ENCODE measurements around the gene TMC4.
"Not testable (repeated sequence)": the region's sequence is repeated elsewhere in the genome, so short reads cannot be mapped to it uniquely, and the experiment has no call there.

Gene TMC4

DNA sequence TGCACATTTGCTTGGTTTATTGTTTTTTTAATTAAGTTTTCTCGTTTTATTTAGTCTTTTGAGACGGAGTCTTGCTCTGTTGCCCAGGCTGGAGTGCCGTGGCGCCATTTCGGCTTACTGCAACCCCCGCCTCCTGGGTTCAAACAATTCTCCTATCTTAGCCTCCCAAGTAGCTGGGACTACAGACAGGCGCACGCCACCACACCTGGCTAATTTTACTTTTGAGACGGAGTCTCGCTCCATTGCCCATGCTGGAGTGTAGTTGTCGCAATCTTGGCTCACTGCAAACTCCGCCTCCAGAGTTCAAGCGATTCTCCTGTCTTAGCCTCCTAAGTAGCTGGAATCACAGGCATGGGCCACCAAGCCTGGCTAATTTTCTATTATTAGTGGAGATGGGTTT, 29.0 kb upstream of the TMC4 start:
- no peak for DNase-seq

DNA sequence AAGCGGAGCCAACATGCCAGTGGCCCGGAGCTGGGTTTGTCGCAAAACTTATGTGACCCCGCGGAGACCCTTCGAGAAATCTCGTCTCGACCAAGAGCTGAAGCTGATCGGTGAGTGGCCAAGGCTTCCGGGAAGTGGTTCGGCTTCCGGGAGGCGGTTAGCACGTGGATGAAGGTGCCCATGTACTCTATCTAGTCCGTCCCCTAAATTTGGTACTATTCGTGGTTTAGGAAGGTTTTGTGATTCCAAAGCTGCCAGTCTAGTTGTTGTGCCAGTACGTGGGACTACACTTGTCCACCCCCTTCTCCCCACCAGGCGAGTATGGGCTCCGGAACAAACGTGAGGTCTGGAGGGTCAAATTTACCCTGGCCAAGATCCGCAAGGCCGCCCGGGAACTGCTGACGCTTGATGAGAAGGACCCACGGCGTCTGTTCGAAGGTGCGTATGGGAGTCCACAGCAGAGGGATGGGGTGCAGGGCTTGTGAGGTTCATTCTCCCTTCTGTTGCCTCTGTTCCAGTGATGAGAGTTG, 28.3 kb upstream of the TMC4 start:
- DNase-seq = no peak

DNA sequence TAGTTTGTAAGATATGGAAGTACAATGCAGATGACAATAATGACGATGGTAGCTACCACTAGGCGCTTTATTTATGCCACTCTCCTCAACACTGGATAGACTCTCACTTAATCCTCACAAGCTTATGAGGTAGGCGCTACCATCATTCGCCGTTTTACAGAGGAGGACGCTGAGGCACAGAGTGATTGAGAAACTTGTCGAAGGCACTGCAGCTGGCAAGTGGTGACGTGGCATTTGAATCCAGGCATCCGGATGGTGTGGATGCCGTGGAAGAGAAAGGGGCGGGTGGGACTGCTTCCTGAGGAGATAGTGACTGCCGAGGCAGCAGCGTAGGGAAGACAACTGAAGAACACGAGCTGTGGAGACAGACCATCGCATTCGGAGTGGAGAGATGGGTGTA, 26.4 kb upstream of the TMC4 start:
- DNase-seq = no peak

DNA sequence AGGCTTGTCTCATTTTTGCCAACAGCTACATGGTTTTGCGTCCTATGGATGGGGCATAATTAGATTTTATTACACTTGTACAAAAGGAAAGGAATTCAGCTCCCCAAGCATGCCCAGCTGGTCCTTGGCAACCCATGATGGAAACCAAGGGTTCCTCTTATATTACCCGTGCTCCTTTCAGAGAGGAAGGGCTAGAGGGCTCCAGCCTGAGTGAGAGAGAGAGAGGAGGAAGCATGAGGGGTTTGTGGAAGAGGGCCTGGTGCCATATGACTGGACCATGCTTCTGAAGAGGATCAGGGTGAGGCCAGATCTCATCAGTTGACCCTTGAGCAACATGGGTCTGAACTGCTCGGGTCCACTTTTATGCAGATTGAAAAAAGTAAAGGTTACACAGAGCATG, 24.2 kb upstream of the TMC4 start:
- DNase-seq = no peak

DNA sequence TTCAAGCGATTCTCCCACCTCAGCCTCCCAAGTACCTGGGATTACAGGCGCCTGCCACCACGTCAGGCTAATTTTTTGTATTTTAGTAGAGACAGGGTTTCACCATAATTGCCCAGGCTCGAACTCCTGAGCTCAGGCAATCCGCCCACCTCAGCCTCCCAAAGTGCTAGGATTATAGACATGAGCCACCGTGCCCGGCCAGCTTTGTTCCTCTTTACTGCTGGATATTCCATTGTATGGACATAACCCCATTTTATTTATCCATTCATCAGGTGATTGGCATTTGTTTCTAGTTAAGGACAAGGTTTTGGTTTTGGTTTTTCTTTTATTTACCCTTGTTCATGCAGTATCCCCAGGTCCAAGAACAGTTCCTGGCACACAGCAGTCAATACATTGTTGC, 23.6 kb upstream of the TMC4 start:
- DNase-seq = no peak

DNA sequence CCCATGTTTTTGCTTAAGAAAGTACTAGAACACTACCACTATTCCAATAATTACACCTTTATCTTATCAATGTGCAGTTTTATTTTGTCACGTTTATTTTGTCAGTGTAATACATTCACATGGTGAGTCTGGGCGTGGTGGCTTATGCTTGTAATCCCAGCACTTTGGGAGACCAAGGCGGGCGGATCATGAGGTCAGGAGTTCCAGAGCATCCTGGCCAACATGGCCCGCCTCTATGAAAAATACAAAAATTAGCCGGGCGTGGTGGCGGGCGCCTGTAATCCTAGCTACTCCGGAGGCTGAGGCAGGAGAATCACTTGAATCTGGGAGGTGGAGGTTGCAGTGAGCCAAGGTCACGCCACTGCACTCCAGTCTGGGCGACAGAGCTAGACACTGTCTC, 21.5 kb upstream of the TMC4 start:
- not testable (repeated sequence) for DNase-seq

DNA sequence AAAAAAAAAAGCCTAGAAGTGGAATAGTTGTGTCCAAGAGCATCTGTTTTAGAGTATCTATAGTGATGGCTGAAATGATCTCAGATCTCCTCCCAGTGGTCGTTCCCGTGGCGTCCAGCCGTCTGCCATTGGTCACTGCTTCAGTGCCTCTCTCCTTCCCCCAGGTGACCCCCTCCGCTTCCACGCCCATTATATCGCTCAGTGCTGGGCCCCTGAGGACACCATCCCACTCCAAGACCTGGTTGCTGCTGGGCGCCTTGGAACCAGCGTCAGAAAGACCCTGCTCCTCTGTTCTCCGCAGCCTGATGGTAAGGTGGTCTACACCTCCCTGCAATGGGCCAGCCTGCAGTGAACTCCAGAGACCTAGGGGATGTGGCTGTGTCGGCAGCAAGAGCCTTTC, 20.1 kb upstream of the TMC4 start:
- no peak for DNase-seq

DNA sequence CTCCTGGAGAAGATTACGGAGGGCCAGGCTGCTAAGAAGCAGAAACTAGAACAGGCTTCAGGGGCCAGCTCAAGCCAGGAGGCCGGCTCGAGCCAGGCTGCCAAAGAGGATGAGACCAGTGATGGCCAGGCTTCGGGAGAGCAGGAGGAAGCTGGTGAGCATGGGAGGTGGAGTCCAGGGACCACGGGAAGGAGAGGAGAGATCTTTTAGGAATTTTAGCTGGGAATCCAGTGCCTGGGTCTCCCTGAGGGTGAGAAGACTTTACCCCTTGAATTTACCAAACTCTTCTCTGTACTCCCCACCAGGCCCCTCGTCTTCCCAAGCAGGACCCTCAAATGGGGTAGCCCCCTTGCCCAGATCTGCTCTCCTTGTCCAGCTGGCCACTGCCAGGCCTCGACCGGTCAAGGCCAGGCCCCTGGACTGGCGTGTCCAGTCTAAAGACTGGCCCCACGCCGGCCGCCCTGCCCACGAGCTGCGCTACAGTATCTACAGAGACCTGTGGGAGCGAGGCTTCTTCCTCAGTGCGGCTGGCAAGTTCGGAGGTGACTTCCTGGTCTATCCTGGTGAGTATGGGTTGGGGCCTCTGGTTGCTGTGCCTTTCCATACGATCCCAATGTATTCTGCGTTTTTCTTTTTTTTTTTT, 19.0 kb upstream of the TMC4 start:
- DNase-seq = no peak

DNA sequence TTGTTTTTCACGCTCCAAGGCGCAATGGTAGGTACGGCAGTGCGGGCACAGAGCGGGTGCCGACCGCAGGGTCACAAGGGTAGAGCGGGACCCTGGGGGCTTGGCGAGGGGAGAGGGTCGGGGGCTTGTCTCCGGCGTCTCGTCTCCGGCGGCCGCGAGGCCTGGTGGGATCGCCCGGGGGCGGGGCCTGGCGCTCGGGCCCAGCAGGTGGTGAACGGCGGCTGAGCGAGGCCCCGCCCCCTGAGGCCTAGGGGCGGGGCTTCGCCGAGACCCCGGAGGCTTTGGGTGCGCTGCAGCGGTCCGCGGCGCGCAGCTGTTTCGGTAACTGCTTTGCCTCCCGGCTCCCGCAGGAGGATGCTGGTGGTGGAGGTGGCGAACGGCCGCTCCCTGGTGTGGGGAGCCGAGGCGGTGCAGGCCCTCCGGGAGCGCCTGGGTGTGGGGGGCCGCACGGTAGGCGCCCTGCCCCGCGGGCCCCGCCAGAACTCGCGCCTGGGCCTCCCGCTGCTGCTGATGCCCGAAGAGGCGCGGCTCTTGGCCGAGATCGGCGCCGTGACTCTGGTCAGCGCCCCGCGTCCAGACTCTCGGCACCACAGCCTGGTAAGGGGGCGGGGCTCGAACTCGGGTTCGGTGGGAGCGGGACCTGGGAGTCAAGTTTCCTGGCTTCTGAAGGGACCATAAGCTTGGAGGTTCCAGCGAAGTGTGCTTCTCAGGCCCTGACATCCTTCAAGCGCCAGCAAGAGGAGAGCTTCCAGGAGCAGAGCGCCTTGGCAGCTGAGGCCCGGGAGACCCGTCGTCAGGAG, 18.3 kb upstream of the TMC4 start, which contains the start of gene TSEN34:
TSS of gene TSEN34 (plus strand) at position 298 of the 800 bp plus-strand sequence. CDS start at position 355, 57 bp downstream.
- DNase-seq = no peak

DNA sequence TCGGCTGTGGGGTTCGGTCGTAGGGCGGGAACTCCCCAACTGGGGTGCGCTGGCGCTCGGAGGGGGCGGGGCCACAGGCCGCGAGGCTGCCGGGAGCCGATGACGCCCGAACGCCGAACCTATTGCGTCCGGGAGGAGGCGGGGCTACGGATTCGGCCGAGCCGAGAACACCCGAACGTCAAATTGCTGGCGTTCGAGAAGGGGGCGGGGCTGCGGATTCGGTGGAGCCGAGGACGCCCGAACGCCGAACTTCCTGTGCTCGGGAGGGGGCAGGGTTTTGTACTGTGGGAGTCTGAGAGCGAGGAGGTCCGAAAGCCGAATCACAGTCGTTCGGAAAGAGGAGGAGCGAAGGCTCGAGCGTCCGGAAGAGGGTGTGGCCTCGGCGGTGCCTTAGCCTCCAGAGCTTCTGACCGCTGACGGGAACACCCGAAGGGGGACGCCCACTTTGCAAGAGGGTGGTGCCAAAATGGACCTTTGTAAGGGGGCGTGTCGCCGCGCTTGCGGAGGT, 17.6 kb upstream of the TMC4 start:
- peak; percentile 100 for DNase-seq

DNA sequence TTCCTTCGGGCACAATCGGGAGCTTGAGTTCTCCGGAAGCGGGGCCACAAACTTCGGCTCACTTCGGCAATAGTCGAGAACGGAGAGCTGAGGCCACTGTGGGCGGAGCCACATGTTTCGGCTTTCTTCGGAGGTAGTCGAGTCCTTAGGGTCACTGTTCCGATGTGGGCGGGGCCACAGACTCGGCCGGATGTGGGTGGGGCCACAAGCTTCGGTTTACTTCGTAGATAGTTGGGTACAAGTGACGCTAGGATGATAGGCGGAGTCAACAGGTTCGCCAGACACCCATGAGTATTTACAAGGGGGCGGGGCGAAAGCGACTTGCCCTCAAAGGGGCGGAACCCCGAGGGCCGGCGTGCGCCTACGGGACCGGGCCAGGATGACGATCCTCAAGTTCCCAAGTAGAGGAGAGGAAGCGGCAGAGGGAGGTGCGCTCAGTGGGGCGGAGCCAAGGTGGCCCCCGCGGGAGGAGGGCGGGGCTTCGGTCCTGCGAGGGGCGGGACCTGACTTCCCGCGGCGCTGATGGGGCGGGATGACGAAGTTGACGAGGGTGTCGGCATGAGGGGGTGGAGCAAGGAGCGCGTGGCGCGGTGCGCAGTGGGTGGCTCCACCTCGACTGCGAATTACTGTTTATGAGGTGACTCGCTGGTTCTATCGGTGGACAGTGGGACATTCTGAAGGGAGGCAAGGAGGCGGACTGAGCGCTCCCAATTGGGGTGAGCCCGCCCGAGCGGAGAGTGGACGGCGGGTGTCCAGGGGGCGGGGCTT, 17.0 kb upstream of the TMC4 start:
- DNase-seq = peak; percentile 100

DNA sequence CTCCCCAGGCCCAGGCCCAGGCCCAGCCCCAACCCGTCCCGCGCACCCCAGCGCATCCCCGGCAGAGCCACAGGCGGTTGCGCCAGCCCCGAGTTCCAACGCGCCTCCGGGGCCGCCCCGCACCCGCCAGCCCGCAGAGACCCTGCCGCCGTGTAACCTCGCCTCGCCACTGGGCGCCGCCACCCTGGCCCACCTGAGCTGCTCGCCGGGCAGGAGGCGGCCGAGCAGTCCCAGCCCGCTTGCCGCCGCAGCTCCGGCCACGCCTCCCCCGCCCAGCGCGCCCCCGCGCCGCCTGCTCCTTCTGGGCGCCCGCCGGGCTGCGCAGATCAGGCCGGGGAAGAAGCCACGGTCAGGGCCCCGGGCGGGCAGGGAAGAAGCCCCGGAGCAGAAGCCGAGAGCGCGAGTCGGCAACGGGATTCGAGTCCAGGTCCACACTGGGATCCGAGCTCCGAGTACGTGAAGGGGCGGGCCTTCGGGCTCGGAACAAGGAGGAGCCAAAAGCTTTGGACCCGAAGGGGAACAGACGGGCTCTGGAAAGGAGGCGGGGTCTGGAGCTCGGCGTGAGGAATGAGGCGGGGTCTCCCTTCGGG, 16.3 kb upstream of the TMC4 start, which contains the start of gene MBOAT7:
TSS of gene MBOAT7 (minus strand) at position 436 of the 590 bp plus-strand sequence. CDS start 1,072 bp downstream, outside the sequence.
- no peak for DNase-seq

DNA sequence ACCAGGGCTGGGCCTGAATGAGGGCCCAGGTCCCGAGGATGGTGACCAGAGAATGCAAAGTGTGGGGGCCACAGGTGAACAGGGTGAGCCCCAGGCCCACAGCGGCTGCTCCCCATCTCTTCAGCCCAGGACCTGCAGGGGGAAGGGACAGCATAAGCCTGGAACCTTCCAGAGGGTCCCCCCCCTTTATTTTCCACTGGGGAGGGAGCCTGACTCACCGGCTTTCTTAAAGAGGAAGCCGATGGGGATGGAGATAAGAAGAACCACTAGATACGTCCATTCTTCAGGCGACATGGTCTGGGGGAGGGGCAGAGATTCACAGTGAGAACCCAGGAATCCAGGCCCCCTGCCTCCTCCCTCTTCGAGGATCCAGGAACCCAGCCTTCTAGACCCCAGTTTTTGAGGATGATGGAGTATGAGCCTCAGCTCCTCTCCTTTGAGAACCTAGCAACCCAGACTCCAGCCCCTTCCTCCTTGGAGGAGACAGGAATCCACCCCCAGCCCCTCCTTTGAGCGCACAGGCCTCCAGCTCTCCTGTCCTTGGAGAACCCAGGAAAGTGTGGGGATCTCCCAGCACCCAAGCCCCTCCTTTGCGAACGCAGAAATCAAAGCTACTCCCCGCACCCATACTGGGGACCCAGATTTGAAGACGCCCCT, 15.4 kb upstream of the TMC4 start:
- no peak for DNase-seq

DNA sequence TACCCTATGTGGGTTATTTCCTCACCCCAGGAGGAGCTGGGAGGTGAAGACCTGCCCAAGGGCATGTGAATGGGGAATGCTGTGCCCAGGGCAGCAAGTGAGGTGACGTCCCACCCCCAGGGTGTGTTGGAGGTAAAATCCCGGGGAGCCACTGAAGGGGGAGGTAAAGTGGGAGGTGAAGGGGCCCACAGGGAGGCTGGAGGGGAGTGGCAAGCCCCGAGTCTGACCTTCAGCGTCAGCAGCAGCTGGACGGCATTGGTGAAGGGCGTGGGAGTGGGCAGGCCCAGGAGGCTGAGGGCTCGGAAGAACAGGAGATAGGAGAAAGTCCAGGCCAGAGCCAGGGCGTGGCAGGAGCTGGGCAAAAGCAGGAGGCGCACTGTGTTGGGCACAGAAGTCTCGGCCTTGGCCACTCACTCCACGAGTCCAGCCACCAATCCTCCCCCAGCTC, 14.0 kb upstream of the TMC4 start:
- DNase-seq = no peak

DNA sequence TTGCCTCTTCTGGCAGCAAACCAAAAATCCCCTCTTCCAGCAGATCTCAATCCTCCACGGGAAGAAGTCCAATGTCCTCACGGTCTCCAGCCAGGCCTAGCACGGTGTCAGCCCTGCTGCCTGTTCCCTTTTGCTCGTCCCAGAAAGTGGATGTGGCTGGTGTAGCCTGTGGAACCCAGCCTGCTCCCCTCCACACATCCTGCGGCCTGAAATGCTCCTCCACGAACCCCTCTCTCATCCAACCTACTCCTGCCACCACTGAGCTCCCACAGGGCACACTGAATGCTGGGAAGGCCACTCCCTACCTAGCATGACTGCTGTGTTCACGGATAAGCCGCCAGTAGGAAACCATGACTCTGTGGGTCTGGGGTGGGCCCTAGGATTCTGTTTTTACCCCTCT, 13.4 kb upstream of the TMC4 start:
- no peak for DNase-seq

DNA sequence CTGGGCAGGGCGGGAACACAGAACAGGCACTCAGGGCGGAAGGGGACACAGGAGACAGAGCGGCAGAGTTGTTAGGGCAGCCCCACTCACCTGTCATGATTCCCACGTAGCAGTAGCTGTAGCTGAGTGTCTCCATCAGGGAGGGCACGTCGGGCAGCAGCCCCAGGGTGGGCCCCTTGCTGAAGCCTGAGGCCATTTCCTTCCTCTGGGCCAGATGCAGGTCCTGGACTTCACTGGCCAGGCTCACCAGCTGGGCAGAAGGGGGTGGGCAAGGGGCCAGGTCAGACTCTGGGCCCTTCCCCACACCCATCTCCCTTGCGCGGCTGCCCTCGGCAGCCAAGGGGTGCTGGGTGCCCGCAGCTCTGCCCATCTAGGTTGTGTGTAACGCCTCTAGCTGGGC, 10.5 kb upstream of the TMC4 start:
- DNase-seq = no peak

DNA sequence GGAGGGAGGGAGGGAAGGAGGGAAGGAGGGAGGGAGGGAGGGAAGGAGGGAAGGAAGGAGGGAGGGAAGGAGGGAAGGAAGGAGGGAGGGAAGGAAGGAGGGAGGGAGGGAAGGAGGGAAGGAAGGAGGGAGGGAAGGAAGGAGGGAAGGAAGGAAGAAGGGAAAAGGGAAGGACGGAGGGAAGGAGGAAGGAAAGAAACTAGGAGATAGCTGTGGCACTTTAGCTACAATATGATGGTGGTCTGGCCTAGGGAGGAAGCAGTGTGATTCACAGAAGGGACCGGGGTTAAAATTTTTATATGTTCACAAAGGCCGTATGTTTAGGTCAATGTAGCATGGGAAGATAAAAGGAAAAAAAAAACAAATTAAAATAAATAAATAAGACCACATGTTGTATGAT, 8.9 kb upstream of the TMC4 start:
- not testable (repeated sequence) for DNase-seq

DNA sequence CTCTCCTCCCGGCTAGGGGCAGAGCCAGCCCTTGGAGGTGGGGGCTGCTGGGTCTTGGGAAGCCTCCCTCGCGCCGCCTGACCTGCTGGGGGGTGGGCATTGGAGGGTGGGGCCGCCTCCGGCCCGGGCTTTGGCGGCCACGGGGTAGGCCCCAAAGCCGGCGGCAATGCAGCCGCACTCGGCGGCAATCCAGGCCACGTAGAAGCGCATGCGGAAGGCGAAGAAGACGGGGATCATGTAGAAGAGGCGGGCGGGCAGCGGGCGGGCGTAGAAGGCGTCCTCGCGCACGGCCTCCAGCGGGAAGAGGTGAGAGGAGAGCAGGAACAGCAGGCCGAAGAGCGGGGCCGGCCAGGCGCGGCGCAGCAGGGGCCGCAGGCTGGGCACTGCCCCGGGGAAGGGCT, 7.7 kb upstream of the TMC4 start:
- no peak for DNase-seq

DNA sequence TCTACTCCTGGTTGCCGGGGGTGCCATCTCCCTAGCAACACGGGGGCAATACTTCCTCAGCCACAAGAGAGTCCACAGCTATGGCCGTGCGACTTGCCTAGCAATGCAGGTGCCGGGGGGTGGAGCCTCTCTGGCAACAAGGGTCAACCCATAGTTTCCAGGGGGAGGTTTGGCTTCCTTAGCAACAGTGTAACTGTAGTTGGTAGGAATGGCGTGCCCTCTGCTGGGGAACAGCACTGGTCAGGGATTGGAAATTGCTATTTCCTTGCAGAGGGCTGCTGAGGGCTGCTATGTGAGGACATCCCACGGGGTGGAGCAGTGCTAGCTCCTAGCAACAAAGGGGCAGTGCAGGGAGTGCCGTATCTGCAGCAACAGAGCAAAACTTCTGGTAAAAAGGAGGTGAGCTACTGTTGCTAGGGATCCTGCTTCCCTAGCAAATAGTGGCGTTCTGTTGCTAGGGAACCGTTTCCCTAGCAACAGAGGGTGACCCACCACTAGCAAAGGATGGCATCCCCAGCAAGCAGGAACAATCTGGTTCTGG, 7.0 kb upstream of the TMC4 start:
- DNase-seq = no peak

DNA sequence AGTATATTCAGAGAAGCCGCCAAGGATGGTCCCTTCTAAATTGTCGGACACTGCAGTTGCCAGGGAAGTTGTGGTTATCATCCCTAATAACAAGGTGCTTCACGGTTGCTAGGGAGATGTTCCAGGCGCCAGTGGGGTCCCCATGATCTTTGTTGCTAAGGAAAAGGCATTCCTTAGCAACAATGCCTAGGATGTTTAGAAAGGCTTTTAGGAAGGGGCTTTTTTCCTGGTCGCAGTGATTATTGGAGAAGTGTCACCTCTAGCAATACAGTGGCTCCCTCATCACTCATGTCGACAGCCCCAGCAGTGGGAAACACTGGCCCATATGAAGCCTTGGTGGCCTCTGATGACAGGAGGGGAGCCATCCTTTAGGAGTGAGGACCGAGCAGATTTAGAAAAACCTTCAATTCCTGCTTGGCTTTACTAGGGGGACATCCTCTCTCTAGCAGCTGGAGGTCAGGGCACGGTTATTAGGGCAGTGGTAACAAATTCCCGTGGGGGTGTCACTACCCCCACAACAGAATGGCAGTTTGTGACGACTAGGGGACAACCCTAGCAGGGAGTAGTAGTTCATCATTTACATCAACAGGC, 6.4 kb upstream of the TMC4 start:
- DNase-seq = no peak

DNA sequence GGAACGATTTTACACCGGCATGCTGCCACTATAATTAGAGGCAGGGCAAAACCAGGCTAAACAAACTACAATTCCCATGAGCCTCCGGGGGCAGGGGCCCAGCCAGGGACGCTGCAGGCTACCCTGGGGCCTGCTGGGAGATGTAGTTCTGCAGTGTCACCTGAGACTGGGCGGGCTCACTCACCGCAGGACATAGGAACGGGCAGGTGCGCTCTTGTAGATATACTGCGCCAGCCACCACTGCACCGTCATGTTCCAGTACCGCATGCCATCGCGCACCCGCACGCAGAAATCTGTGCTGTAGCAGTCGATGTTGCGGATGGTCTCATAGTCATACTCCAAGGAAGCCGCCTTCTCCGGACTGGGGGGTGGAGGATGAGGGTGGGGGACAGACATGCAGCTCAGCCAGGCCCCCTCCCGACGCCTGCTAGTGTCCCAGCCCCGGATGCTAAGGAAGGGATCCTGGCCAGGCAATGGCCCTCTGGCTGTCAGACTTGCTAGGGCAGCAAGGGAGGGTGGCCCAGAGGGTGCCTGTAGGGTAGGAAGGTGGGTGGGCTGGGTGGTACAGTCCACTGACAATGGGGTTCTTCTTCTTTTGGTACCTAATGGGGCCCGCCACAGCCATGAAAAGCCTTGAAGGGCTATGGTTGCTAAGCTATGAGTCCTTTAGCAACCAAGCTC, 5.8 kb upstream of the TMC4 start:
- no peak for DNase-seq
